GM12878 (cell line): ENCODE results near the gene CENPF. TPM values are rescaled to one million over a fixed set of nuclear protein-coding genes. Genes with fewer than 3 reads are reported as not detected.

Experiments used
- ATAC-seq: fragments of 200-7000 bp; cut with Tn5 transposase; 3 replicates; pipeline ENCODE4 v1.9.1; 2020; ENCODE audit warnings: mild to moderate bottlenecking, moderate library complexity
- BruUV-seq: library from RNA; stranded (reverse); fragments of 400-500 nt; replicated peaks from 2 replicates; lab custom pipeline; 2021; lab: Mats Ljungman, UMichigan
- CTCF ChIA-PET: fragments of 300-600 bp; sonication (Branson Sonifier 250); formaldehyde crosslinking; extraction: SDS; loops from one replicate; lab custom pipeline; 2021; ENCODE audit warnings: inconsistent platforms; lab: Yijun Ruan, JAX
- POLR2A ChIA-PET: fragments of 350-600 bp; formaldehyde crosslinking; extraction: SDS; loops from one replicate; lab custom pipeline; 2021; ENCODE audit warnings: inconsistent platforms; lab: Charles Lee
- RAD21 ChIA-PET: fragments of 300-600 bp; sonication (Branson Sonifier 250); formaldehyde crosslinking; loops from one replicate; lab custom pipeline; 2023; ENCODE audit warnings: antibody characterized with exemption; ENCODE audit not compliant: unreplicated experiment; lab: Charles Lee
- SMC1A ChIA-PET: fragments of 300-600 bp; sonication (Branson Sonifier 250); formaldehyde crosslinking; loops from one replicate; lab custom pipeline; 2023; ENCODE audit not compliant: unreplicated experiment, uncharacterized antibody; lab: Charles Lee
- DNase-seq: peaks from one replicate; pipeline ENCODE4 v3.0.0-alpha.2; 2011; ENCODE audit warnings: low read depth, low spot score
- FAIRE-seq: peaks from 3 replicates; lab custom pipeline; 2011; peaks lifted over from hg19 to GRCh38; lab: Jason Lieb, UNC
- H2AFZ ChIP-seq: 2 replicates; pipeline ENCODE4 v1.6.0; 2011; ENCODE audit warnings: low read depth, low read length, control low read depth; ENCODE audit not compliant: control insufficient read depth
- H3K27ac ChIP-seq: 2 replicates; pipeline ENCODE4 v1.5.1; 2011; ENCODE audit warnings: control low read depth; ENCODE audit not compliant: control insufficient read depth, insufficient read depth
- H3K27me3 ChIP-seq, 2 experiments: replicated peaks in 1 of 2; 2 replicates each; pipeline versions ENCODE4 v1.6.0 to v1.6.1; 2011; ENCODE audit warnings: low read length in 1 of 2; ENCODE audit not compliant: control insufficient read depth in 2 of 2, insufficient read depth in 2 of 2
- H3K36me3 ChIP-seq, 2 experiments: 2 replicates each; pipeline ENCODE4 v1.5.1; 2011; ENCODE audit warnings: low read length in 1 of 2; ENCODE audit not compliant: control insufficient read depth in 2 of 2, insufficient read depth in 2 of 2
- H3K4me1 ChIP-seq: 2 replicates; pipeline ENCODE4 v1.6.1; 2011; ENCODE audit warnings: mild to moderate bottlenecking, low read length, moderate library complexity, mixed read lengths; ENCODE audit not compliant: control insufficient read depth, insufficient read depth
- H3K4me2 ChIP-seq: 2 replicates; pipeline ENCODE4 v1.6.0; 2011; ENCODE audit warnings: control low read depth; ENCODE audit not compliant: control insufficient read depth, insufficient read depth
- H3K4me3 ChIP-seq: fragments of 200-600 bp; sonication (generic); 2 replicates; pipeline ENCODE4 v1.5.1; 2016
- H3K79me2 ChIP-seq: 2 replicates; pipeline ENCODE4 v1.6.0; 2011; ENCODE audit warnings: low read length; ENCODE audit not compliant: control insufficient read depth, insufficient read depth
- H3K9ac ChIP-seq: 2 replicates; pipeline ENCODE4 v1.8.0; 2011; ENCODE audit warnings: low read length, control low read depth, mixed read lengths; ENCODE audit not compliant: control insufficient read depth, insufficient read depth
- H3K9me3 ChIP-seq: replicated peaks from 3 replicates; pipeline ENCODE4 v1.5.1; 2011; ENCODE audit warnings: mild to moderate bottlenecking, low read length; ENCODE audit not compliant: control insufficient read depth, insufficient read depth
- H4K20me1 ChIP-seq: 2 replicates; pipeline ENCODE4 v1.6.0; 2011; ENCODE audit not compliant: control insufficient read depth, insufficient read depth
- CHD1 ChIP-seq: IDR thresholded peaks from 2 replicates; pipeline ENCODE4 v1.6.1; 2012; ENCODE audit warnings: low read depth, low read length, improper control_type of control experiment
- CTCF ChIP-seq, 3 experiments: IDR thresholded peaks in 2 of 3; conservative IDR thresholded peaks in 1 of 3; 2 replicates each; pipeline ENCODE4 v1.5.1; 2011; ENCODE audit warnings: low read depth in 3 of 3, low read length in 3 of 3, mild to moderate bottlenecking in 3 of 3, control low read depth in 2 of 3, moderate library complexity in 2 of 3, inconsistent platforms in 1 of 3, mixed read lengths in 1 of 3; ENCODE audit not compliant: control insufficient read depth in 2 of 3, insufficient read depth in 1 of 3; ENCODE audit errors: extremely low read depth in 1 of 3
- HDGF ChIP-seq: fragments of 450-650 bp; IDR thresholded peaks from 2 replicates; pipeline ENCODE4 v1.6.1; 2016; ENCODE audit warnings: antibody characterized with exemption
- NBN ChIP-seq: fragments of 450-650 bp; IDR thresholded peaks from 2 replicates; pipeline ENCODE4 v1.6.1; 2016
- NFYA ChIP-seq: IDR thresholded peaks from 2 replicates; pipeline ENCODE4 v1.6.1; 2011; ENCODE audit warnings: low read depth, mild to moderate bottlenecking, low read length, improper control_type of control experiment, borderline replicate concordance
- RAD21 ChIP-seq: IDR thresholded peaks from 2 replicates; pipeline ENCODE4 v1.6.1; 2011; ENCODE audit warnings: mild to moderate bottlenecking, low read depth, low read length, moderate library complexity; ENCODE audit not compliant: insufficient read depth
- SMAD1 ChIP-seq: fragments of 450-650 bp; IDR thresholded peaks from 2 replicates; pipeline ENCODE4 v1.6.1; 2018; ENCODE audit warnings: mild to moderate bottlenecking, low read depth; ENCODE audit not compliant: partially characterized antibody
- SMARCA5 ChIP-seq: fragments of 450-650 bp; IDR thresholded peaks from 2 replicates; pipeline ENCODE4 v1.6.1; 2017; ENCODE audit warnings: mild to moderate bottlenecking
- SMC3 ChIP-seq: IDR thresholded peaks from 2 replicates; pipeline ENCODE4 v1.6.1; 2011; ENCODE audit warnings: low read length, improper control_type of control experiment, borderline replicate concordance
- SREBF1 ChIP-seq: IDR thresholded peaks from 2 replicates; pipeline ENCODE4 v1.6.1; 2012; ENCODE audit warnings: mild to moderate bottlenecking, low read length
- ZNF217 ChIP-seq: fragments of 450-650 bp; IDR thresholded peaks from 2 replicates; pipeline ENCODE4 v1.6.1; 2017; ENCODE audit warnings: antibody characterized with exemption, mild to moderate bottlenecking
- ZNF687 ChIP-seq: fragments of 450-650 bp; IDR thresholded peaks from 2 replicates; pipeline ENCODE4 v1.6.1; 2017; ENCODE audit warnings: mild to moderate bottlenecking, moderate library complexity
- WGBS: methylation state at CpG from one replicate; pipeline ENCODE4 v1.1.6; 2016; ENCODE audit warnings: low lambda C conversion rate; ENCODE audit not compliant: insufficient replicate concordance, insufficient coverage; ENCODE audit errors: missing lambda C conversion rate; 5-methylcytosine and 5-hydroxymethylcytosine counted together
- in situ Hi-C: fragments of 300-500 bp; cut with MboI; formaldehyde crosslinking; loops from 9 replicates; pipeline ENCODE4 v1.14.3; 2018; ENCODE audit warnings: mixed read lengths
- intact Hi-C: fragments of 100-400 bp; cut with micrococcal nuclease; formaldehyde crosslinking; loops from one replicate; pipeline ENCODE4 v1.14.2; 2022; ENCODE audit not compliant: unreplicated experiment
- polyA plus RNA-seq, 11 experiments: library from polyadenylated mRNA; depleted of rRNA in 4 of 11; unstranded in 6 of 11; stranded (reverse) in 5 of 11; fragments of >200 nt; fragmentation: Nextera tagmentation in 4 of 11; fragmentation: Illumina TruSeq in 1 of 11; extraction: Ambion mirVana in 4 of 11; extraction: Trizol in 1 of 11; gene quantifications; 1 replicate in 1 of 11; 2 replicates in 10 of 11; pipeline versions ENCODE4 v1.2.1 to v1.2.3, GENCODE V29; 2011 to 2016; ENCODE audit warnings: inconsistent platforms in 2 of 11, missing spikeins in 2 of 11, low read depth in 1 of 11
- total RNA-seq, 4 experiments: library from RNA; depleted of rRNA in 3 of 4; stranded (reverse); fragments of >200 nt in 3 of 4; fragmentation: Illumina TruSeq in 1 of 4; extraction: Trizol in 1 of 4; gene quantifications; 2 replicates each; pipeline versions ENCODE4 v1.2.1 to v1.2.3, GENCODE V29; 2013 to 2021

Gene CENPF
- total and polyA plus RNA-seq, 10 of the 15 experiments (the other 5 are each of a cell fraction or from before 2014, with no cell fraction given), result 26.0 to 132 (median 70.5) TPM

GRCh38 chr1:214583824-214584554, 19.0 kb upstream of the CENPF start (continued):
- TF ChIP-seq ZNF687 (no peak), NFYA (no peak), CHD1 (no peak)

- POLR2A ChIA-PET, result interaction anchor here (0.6 to 1.4 kb wide), 4 partner anchors 252 to 255 kb away, joined by 3 to 5 read pairs (median 4); no protein-coding TSS in a partner anchor
- TF ChIP-seq SREBF1 (no peak), SMAD1 (no peak), ZNF217 (no peak), CTCF (IDR thresholded peaks at IDR 0.05 in 2 of 3, conservative IDR thresholded peaks at IDR 0.05 in 1 of 3; ENCODE audit: control insufficient read depth in 2 of 3, extremely low read depth in 1 of 3, insufficient read depth in 1 of 3, low read depth in 3 of 3, low read length in 3 of 3) (peak; percentile 40 to 72 (median 69); a peak in 5 of 6 replicates), SMARCA5 (0 out of 2 replicates have a peak, but pooled peaks have one; percentile 30), RAD21 (peak; percentile 73), SMC3 (peak; percentile 75; the same call in 1 of the 2 replicates), HDGF (no peak), NBN (0 out of 2 replicates have a peak, but pooled peaks have one; percentile 16)
- Histone ChIP-seq H3K4me3 (no peak overlapping the region), H3K36me3 (no peaks in the 10 kb centered on the region), H3K27me3 (no peaks in the 10 kb centered on the region), H3K9ac (no peak overlapping the region), H3K4me2 (no peak overlapping the region), H4K20me1 (no peaks in the 10 kb centered on the region), H3K79me2 (no peaks in the 10 kb centered on the region), H3K9me3 (no peaks in the 10 kb centered on the region), H3K27ac (no peak overlapping the region), H2AFZ (no peak overlapping the region), H3K4me1 (no peaks in the 10 kb centered on the region)
- SMC1A ChIA-PET, result interaction anchor here (0.7 to 11.9 kb wide), 40 partner anchors 9 to 374 kb away, joined by 3 to 292 read pairs (median 4); no protein-coding TSS in a partner anchor
- in situ Hi-C loops, result loop anchor here (5.0 kb wide), 1 partner anchor 253 kb away; no protein-coding TSS in a partner anchor
- CTCF ChIA-PET, result interaction anchor here (0.6 to 20.7 kb wide), 44 partner anchors 8 to 371 kb away, joined by 3 to 597 read pairs (median 3); partner anchors contain the start of gene PTPN14
- WGBS, result 0% methylated on average over 1 of the region's 1 CpG
- DNase-seq, result no peak
- no TSS peak for BruUV-seq
- no peak for FAIRE-seq
- RAD21 ChIA-PET, result interaction anchor here (0.5 to 11.2 kb wide), 25 partner anchors 9 to 324 kb away, joined by 3 to 207 read pairs (median 6); no protein-coding TSS in a partner anchor
- intact Hi-C loops, result loop anchor here (1.0 to 5.0 kb wide), 4 partner anchors 197 to 373 kb away; no protein-coding TSS in a partner anchor
- ATAC-seq, result peak; percentile 90
Measured at GRCh38 chr1:214584805-214585766, 17.9 kb upstream of the CENPF start.
